Sigmoid colon (tissue), 3 donors: ENCODE data around the gene NCAPH2.

Source experiments
- CTCF ChIP-seq, 4 experiments: fragments of 450-650 bp in 3 of 4; fragments of 200-600 bp in 1 of 4; IDR thresholded peaks; one replicate each; pipeline ENCODE4 v1.5.1; 2016 to 2019; ENCODE audit warnings: antibody characterized with exemption in 4 of 4, mild to moderate bottlenecking in 3 of 4, moderate library complexity in 2 of 4
- POLR2A ChIP-seq, 2 donors: fragments of 450-650 bp; IDR thresholded peaks; one replicate each; pipeline ENCODE4 v1.6.1; 2016; ENCODE audit warnings: antibody characterized with exemption in 2 of 2, mild to moderate bottlenecking in 2 of 2, moderate library complexity in 2 of 2

- no peak for TF ChIP-seq CTCF (IDR thresholded peaks at IDR 0.05)
- TF ChIP-seq POLR2A (IDR thresholded peaks at IDR 0.05): no peak
Observed at GRCh38 chr22:50463188-50463900, 44.7 kb upstream of the NCAPH2 start.
